A549 (cell line): ENCODE data around the gene TEAD2. TPM values are rescaled to one million over a fixed set of nuclear protein-coding genes. Genes with fewer than 3 reads are reported as not detected.
A peak's percentile ranks its signal among the peaks of the same experiment; 100 is the strongest.

ENCODE experiments used
- ATAC-seq, 2 experiments: fragments of 200-7000 bp in 1 of 2; fragments of >200 bp in 1 of 2; cut with Nextera tagmentation in 1 of 2; cut with Tn5 transposase in 1 of 2; 3 replicates each; pipeline versions ENCODE4 v1.8.0 to v1.9.1; 2018 to 2020; ENCODE audit warnings: mild to moderate bottlenecking in 1 of 2, moderate library complexity in 1 of 2
- CTCF ChIA-PET: fragments of 300-600 bp; sonication (Branson Sonifier 250); formaldehyde crosslinking; extraction: SDS; loops from one replicate; lab custom pipeline; 2021; ENCODE audit warnings: antibody characterized with exemption, inconsistent platforms; lab: Yijun Ruan, JAX
- POLR2A ChIA-PET: fragments of 350-600 bp; formaldehyde crosslinking; extraction: SDS; loops from one replicate; lab custom pipeline; 2021; ENCODE audit warnings: antibody characterized with exemption, inconsistent platforms; lab: Yijun Ruan, JAX
- DNase-seq, 2 experiments: peaks; one replicate each; pipeline versions ENCODE4 v3.0.0 to v3.0.0-alpha.2; 2011 to 2016; ENCODE audit warnings: low read depth in 1 of 2, low spot score in 1 of 2
- FAIRE-seq: peaks from 2 replicates; lab custom pipeline; 2011; peaks lifted over from hg19 to GRCh38; lab: Jason Lieb, UNC
- H3K27ac ChIP-seq, 2 experiments: fragments of >200 bp; sonication (Bioruptor Twin); formaldehyde crosslinking; 3 replicates each; pipeline ENCODE4 v1.5.1; 2016 to 2017
- H3K4me1 ChIP-seq: fragments of >200 bp; sonication (Bioruptor Twin); formaldehyde crosslinking; 3 replicates; pipeline ENCODE4 v1.6.1; 2016
- H3K4me2 ChIP-seq: fragments of >200 bp; sonication (Bioruptor Twin); formaldehyde crosslinking; 3 replicates; pipeline ENCODE4 v1.6.1; 2016
- H3K4me3 ChIP-seq: fragments of >200 bp; sonication (Bioruptor Twin); formaldehyde crosslinking; 3 replicates; pipeline ENCODE4 v1.5.1; 2016
- H3K9me3 ChIP-seq: fragments of >200 bp; sonication (Bioruptor Twin); formaldehyde crosslinking; 3 replicates; pipeline ENCODE4 v1.6.1; 2016
- CEBPB ChIP-seq, 2 experiments: fragments of >200 bp in 1 of 2; sonication (Bioruptor Twin) in 1 of 2; formaldehyde crosslinking in 1 of 2; IDR thresholded peaks; 2 replicates each; pipeline ENCODE4 v1.6.1; 2012 to 2016
- EP300 ChIP-seq, 2 experiments: fragments of >200 bp; sonication (Bioruptor Twin); formaldehyde crosslinking; IDR thresholded peaks; 2 replicates in 1 of 2; 3 replicates in 1 of 2; pipeline ENCODE4 v1.6.1; 2016 to 2017
- JUN ChIP-seq, 2 experiments: fragments of >200 bp; sonication (Bioruptor Twin); formaldehyde crosslinking; IDR thresholded peaks; 2 replicates in 1 of 2; 3 replicates in 1 of 2; pipeline ENCODE4 v1.6.1; 2016 to 2017
- KDM1A ChIP-seq: fragments of 200-600 bp; sonication (generic); IDR thresholded peaks from 2 replicates; pipeline ENCODE4 v1.6.1; 2016; ENCODE audit warnings: low read depth, mild to moderate bottlenecking
- KDM5A ChIP-seq: fragments of 200-600 bp; sonication (generic); IDR thresholded peaks from 2 replicates; pipeline ENCODE4 v1.6.1; 2016; ENCODE audit warnings: antibody characterized with exemption, mild to moderate bottlenecking
- MAFK ChIP-seq: fragments of 450-650 bp; IDR thresholded peaks from 2 replicates; pipeline ENCODE4 v1.6.1; 2014; ENCODE audit not compliant: partially characterized antibody
- MAZ ChIP-seq: fragments of 150-350 bp; IDR thresholded peaks from 2 replicates; pipeline ENCODE4 v1.6.1; 2014; ENCODE audit warnings: antibody characterized with exemption, low read depth, low read length, borderline replicate concordance
- NFE2L2 ChIP-seq: fragments of 150-350 bp; conservative IDR thresholded peaks from 2 replicates; pipeline ENCODE4 v1.6.1; 2014; ENCODE audit warnings: low read length
- NPAS2 ChIP-seq: fragments of 250-450 bp; sonication (Bioruptor Pico); IDR thresholded peaks from 2 replicates; pipeline ENCODE4 v1.8.0; 2022; ENCODE audit warnings: mild to moderate bottlenecking, moderate library complexity, borderline replicate concordance
- POLR2AphosphoS2 ChIP-seq: conservative IDR thresholded peaks from 2 replicates; pipeline ENCODE4 v1.6.1; 2012; ENCODE audit warnings: low read length, improper control_type of control experiment, inconsistent platforms
- RAD21 ChIP-seq, 2 experiments: fragments of >200 bp in 1 of 2; sonication (Bioruptor Twin) in 1 of 2; formaldehyde crosslinking in 1 of 2; IDR thresholded peaks in 1 of 2; conservative IDR thresholded peaks in 1 of 2; 2 replicates in 1 of 2; 3 replicates in 1 of 2; pipeline ENCODE4 v1.6.1; 2012 to 2018; ENCODE audit warnings: inconsistent platforms in 1 of 2
- RFX5 ChIP-seq: fragments of 450-650 bp; IDR thresholded peaks from 2 replicates; pipeline ENCODE4 v1.7.1; 2014; ENCODE audit warnings: antibody characterized with exemption, mild to moderate bottlenecking, moderate library complexity
- SREBF2 ChIP-seq: fragments of 450-650 bp; IDR thresholded peaks from 2 replicates; pipeline ENCODE4 v1.6.1; 2014; ENCODE audit warnings: mild to moderate bottlenecking, moderate library complexity
- TFCP2L1 ChIP-seq: fragments of 250-450 bp; sonication (Bioruptor Pico); IDR thresholded peaks from 2 replicates; pipeline ENCODE4 v1.5.0; 2021; ENCODE audit warnings: mild to moderate bottlenecking
- ZC3H11A ChIP-seq: fragments of 450-650 bp; IDR thresholded peaks from 2 replicates; pipeline ENCODE4 v1.6.1; 2014; ENCODE audit warnings: antibody characterized with exemption, mild to moderate bottlenecking
- WGBS: methylation state at CpG from one replicate; pipeline ENCODE4 v1.1.6; 2017; ENCODE audit errors: missing lambda C conversion rate; 5-methylcytosine and 5-hydroxymethylcytosine counted together
- polyA plus RNA-seq, 4 experiments: library from polyadenylated mRNA; depleted of rRNA in 3 of 4; stranded (reverse); fragments of >200 nt; fragmentation: RNase III in 1 of 4; extraction: RNeasy Plus Mini Kit Qiagen cat#74134 plus additional on column Dnase treatment in 1 of 4; gene quantifications; 2 replicates in 3 of 4; 3 replicates in 1 of 4; pipeline ENCODE4 v1.2.3, GENCODE V29; 2011 to 2017
- TF ChIP-seq, protein P1 (sequence below): fragments of >200 bp; sonication (Bioruptor Twin); formaldehyde crosslinking; IDR thresholded peaks from 3 replicates; pipeline ENCODE4 v1.5.1; 2016
- TF ChIP-seq, protein P2 (sequence below): IDR thresholded peaks from 2 replicates; pipeline ENCODE4 v1.6.1; 2012
- TF ChIP-seq, protein P3 (sequence below): fragments of 250-450 bp; sonication (Bioruptor Pico); IDR thresholded peaks from 2 replicates; pipeline ENCODE4 v1.5.0; 2021; ENCODE audit warnings: mild to moderate bottlenecking, moderate library complexity, borderline replicate concordance
- TF ChIP-seq, protein P4 (sequence below): fragments of >200 bp; sonication (Bioruptor Twin); formaldehyde crosslinking; IDR thresholded peaks from 3 replicates; pipeline ENCODE4 v1.6.1; 2016

Gene TEAD2
- polyA plus RNA-seq, 2 of the 4 experiments (the other 2 are of a cell fraction) = 15.9 to 25.3 TPM

DNA sequence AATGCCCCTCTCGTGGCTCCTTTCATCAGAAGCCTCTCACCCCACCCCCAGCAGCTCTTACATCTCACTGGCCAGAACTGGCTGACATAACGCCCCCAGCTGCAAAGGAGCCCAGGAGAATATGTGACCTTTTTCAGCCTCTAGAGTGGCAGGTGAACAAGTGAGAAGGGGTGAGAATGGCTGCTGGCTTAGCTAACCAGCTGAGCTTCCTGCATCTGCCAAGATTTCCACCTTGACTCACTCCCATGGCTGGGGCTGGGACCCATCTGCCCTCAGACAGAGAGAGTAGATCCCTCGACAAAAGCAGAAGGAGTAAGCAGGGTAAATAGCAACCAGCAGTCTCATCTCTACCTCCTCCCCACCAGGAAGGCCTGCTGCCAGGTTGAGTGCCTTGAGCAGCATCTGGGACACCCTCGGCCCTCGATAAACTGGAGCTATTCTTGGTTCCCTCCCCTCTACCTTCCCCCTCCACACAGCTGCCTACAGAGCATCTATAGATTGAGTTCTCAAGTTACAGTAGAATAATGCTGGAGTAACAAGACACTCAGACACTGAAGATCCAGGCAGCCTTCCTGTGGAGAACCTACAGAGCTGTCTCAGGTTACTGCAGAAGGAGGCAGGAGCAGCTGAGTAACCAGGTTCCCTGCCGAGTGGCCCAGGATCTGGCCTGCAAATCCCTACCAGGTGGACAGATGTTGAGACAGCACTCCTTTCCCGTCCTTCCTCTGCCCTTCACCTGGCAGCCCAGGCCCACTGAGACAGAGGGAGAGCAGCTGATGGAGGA, 41.4 kb upstream of the TEAD2 start:
- H3K4me1 ChIP-seq = no peaks in the 10 kb centered on the region
- no peak overlapping the region for H3K4me2 ChIP-seq
- H3K9me3 ChIP-seq = no peaks in the 10 kb centered on the region
- TF ChIP-seq SREBF2 (no peak), KDM5A (no peak), JUN (IDR thresholded peaks at IDR 0.05) (no peak), RFX5 (no peak), MAFK (no peak), MAZ (no peak), KDM1A (no peak)
- TF ChIP-seq, protein P1, sequence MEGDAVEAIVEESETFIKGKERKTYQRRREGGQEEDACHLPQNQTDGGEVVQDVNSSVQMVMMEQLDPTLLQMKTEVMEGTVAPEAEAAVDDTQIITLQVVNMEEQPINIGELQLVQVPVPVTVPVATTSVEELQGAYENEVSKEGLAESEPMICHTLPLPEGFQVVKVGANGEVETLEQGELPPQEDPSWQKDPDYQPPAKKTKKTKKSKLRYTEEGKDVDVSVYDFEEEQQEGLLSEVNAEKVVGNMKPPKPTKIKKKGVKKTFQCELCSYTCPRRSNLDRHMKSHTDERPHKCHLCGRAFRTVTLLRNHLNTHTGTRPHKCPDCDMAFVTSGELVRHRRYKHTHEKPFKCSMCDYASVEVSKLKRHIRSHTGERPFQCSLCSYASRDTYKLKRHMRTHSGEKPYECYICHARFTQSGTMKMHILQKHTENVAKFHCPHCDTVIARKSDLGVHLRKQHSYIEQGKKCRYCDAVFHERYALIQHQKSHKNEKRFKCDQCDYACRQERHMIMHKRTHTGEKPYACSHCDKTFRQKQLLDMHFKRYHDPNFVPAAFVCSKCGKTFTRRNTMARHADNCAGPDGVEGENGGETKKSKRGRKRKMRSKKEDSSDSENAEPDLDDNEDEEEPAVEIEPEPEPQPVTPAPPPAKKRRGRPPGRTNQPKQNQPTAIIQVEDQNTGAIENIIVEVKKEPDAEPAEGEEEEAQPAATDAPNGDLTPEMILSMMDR = no peak
- TF ChIP-seq, all 56 proteins: peak for 0
- H3K27ac ChIP-seq = no peak overlapping the region
- POLR2A ChIA-PET = no interaction called here
- DNase-seq (no peak), FAIRE-seq (no peak), ATAC-seq (peak in 1 of 2 experiments; percentile 18; a peak in 3 of 6 replicates)
- H3K4me3 ChIP-seq = no peak overlapping the region
- CTCF ChIA-PET = interaction anchor here (0.6 to 8.0 kb wide), 7 partner anchors 8 to 177 kb away, joined by 3 to 68 read pairs (median 4); no protein-coding TSS in a partner anchor
- 64% methylated on average over 7 of the region's 7 CpGs for WGBS

DNA sequence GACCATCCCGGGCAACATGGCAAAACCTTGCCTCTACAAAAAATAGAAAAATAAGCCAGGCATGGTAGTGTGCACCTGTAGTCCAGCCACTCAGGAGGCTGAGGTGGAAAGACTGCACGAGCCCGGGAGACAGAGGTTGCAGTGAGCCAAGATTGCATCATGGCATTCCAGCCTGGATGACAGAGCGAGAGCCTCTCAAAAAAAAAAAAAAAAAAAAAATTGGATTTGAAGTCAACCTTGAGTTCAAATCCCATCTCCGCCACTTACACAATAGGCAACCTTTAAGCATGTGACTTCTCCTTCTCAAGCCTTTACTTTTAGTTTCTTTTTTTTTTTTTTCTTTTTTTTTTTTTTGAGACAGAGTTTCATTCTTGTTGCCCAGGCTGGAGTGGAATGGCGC, 37.8 kb upstream of the TEAD2 start:
- no peak overlapping the region for H3K27ac ChIP-seq
- 70% methylated on average over 6 of the region's 6 CpGs for WGBS
- ChIA-PET POLR2A (no interaction called here), CTCF (interaction anchor here (0.7 to 8.0 kb wide), 3 partner anchors 9 to 302 kb away, joined by 3 to 68 read pairs (median 5); no protein-coding TSS in a partner anchor)
- ATAC-seq = no peak
- no peak overlapping the region for H3K4me3 ChIP-seq
- FAIRE-seq = no peak
- DNase-seq = no peak
- H3K4me1 ChIP-seq = no peaks in the 10 kb centered on the region
- 0 out of 4 replicates have a peak, but pooled peaks of 1 of the 2 experiments have one; percentile 14 for TF ChIP-seq CEBPB (IDR thresholded peaks at IDR 0.05)
- TF ChIP-seq RAD21 (conservative IDR thresholded peaks at IDR 0.05 in 1 of 2, IDR thresholded peaks at IDR 0.05 in 1 of 2) = no peak
- H3K4me2 ChIP-seq = no peak overlapping the region
- H3K9me3 ChIP-seq = no peaks in the 10 kb centered on the region

DNA sequence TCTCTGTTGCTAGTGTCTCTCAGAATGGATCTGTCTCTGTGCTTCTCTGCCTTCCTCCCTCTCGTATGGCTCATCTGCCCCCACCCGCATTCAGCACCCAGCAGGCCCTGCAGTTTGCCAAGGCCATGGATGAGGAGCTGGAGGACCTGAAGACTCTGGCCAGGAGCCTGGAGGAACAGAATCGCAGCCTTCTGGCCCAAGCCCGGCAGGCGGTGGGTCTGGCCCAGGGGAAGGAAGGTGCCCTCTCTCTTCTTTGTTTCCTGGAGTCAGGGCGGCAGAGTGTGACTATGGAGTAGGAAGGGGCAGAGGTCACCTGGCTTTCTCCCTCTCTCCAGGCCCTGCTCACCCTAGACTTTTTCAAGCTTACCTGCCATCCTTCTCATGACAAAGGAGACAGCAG, 36.7 kb upstream of the TEAD2 start:
- TF ChIP-seq NFE2L2 (no peak), KDM1A (no peak), EP300 (IDR thresholded peaks at IDR 0.05) (no peak), NPAS2 (CRISPR knock-in tag) (no peak), ZC3H11A (no peak), TFCP2L1 (no peak), POLR2AphosphoS2 (no peak)
- TF ChIP-seq, protein P2, sequence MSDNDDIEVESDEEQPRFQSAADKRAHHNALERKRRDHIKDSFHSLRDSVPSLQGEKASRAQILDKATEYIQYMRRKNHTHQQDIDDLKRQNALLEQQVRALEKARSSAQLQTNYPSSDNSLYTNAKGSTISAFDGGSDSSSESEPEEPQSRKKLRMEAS = no peak
- TF ChIP-seq, protein P3, sequence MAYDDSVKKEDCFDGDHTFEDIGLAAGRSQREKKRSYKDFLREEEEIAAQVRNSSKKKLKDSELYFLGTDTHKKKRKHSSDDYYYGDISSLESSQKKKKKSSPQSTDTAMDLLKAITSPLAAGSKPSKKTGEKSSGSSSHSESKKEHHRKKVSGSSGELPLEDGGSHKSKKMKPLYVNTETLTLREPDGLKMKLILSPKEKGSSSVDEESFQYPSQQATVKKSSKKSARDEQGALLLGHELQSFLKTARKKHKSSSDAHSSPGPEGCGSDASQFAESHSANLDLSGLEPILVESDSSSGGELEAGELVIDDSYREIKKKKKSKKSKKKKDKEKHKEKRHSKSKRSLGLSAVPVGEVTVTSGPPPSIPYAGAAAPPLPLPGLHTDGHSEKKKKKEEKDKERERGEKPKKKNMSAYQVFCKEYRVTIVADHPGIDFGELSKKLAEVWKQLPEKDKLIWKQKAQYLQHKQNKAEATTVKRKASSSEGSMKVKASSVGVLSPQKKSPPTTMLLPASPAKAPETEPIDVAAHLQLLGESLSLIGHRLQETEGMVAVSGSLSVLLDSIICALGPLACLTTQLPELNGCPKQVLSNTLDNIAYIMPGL (CRISPR knock-in tag) = no peak
- TF ChIP-seq, protein P4, sequence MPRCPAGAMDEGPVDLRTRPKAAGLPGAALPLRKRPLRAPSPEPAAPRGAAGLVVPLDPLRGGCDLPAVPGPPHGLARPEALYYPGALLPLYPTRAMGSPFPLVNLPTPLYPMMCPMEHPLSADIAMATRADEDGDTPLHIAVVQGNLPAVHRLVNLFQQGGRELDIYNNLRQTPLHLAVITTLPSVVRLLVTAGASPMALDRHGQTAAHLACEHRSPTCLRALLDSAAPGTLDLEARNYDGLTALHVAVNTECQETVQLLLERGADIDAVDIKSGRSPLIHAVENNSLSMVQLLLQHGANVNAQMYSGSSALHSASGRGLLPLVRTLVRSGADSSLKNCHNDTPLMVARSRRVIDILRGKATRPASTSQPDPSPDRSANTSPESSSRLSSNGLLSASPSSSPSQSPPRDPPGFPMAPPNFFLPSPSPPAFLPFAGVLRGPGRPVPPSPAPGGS = no peak
- Histone ChIP-seq H3K4me2 (no peak overlapping the region), H3K4me1 (no peaks in the 10 kb centered on the region), H3K9me3 (no peaks in the 10 kb centered on the region), H3K4me3 (no peak overlapping the region), H3K27ac (0 out of 6 replicates have a peak overlapping the region, but pooled peaks of 1 of the 2 experiments have one; percentile 15)
- ATAC-seq = no peak
- 80% methylated on average over 6 of the region's 6 CpGs for WGBS
- no peak for DNase-seq
- CTCF ChIA-PET = no interaction called here
- no peak for FAIRE-seq
- POLR2A ChIA-PET = no interaction called here
